Activated CD8-positive, alpha-beta T cell treated with anti-CD3 and anti-CD28 coated beads, Interleukin-2, amount 10 ng/mL, durations not matched to agents 7 days and 5 days (primary cell): ENCODE measurements around the gene CDKAL1. TPM values are rescaled to one million over a fixed set of nuclear protein-coding genes. Genes with fewer than 3 reads are reported as not detected.

Source experiments
- ATAC-seq: fragments of 150-1000 bp; cut with Tn5 transposase; one replicate; pipeline ENCODE4 v1.10.0; 2021; ENCODE audit warnings: moderate library complexity
- CTCF ChIA-PET: fragments of 350-600 bp; sonication (Branson Sonifier 250); formaldehyde crosslinking; loops from one replicate; lab custom pipeline; 2021; ENCODE audit warnings: antibody characterized with exemption; lab: Charles Lee
- POLR2A ChIA-PET: fragments of 350-600 bp; sonication (Branson Sonifier 250); formaldehyde crosslinking; loops from one replicate; lab custom pipeline; 2021; ENCODE audit warnings: antibody characterized with exemption; lab: Charles Lee
- DNase-seq: peaks from one replicate; pipeline ENCODE4 v3.0.0-alpha.2; 2020
- H3K27ac Mint-ChIP-seq: one replicate; pipeline ENCODE4 v1.8.0; 2021; ENCODE audit warnings: mild to moderate bottlenecking, mixed read lengths
- H3K27me3 Mint-ChIP-seq: one replicate; pipeline ENCODE4 v1.8.0; 2021; ENCODE audit warnings: low read depth, mixed read lengths
- H3K36me3 Mint-ChIP-seq: one replicate; pipeline ENCODE4 v1.8.0; 2021; ENCODE audit warnings: low read depth, mixed read lengths
- H3K4me1 Mint-ChIP-seq: one replicate; pipeline ENCODE4 v1.8.0; 2021; ENCODE audit warnings: low read depth, mixed read lengths
- H3K4me3 Mint-ChIP-seq: one replicate; pipeline ENCODE4 v1.8.0; 2021; ENCODE audit warnings: mild to moderate bottlenecking, mixed read lengths
- H3K9me3 Mint-ChIP-seq: one replicate; pipeline ENCODE4 v1.8.0; 2022; ENCODE audit warnings: mixed read lengths; ENCODE audit not compliant: insufficient read depth
- total RNA-seq, 2 experiments: library from RNA; stranded (reverse); gene quantifications; one replicate each; pipeline ENCODE4 v1.2.3, GENCODE V29; 2021

The CDKAL1 gene
- total RNA-seq, 2 experiments from 2014 or later: 24.3 to 25.2 TPM

GRCh38 chr6:20949138-20949537 lies 414.9 kb downstream of the CDKAL1 start:
- H3K4me1 Mint-ChIP-seq: peaks cover 8% of the 10 kb centered on the region
- ATAC-seq: no peak
- CTCF ChIA-PET: no interaction called here

DNA sequence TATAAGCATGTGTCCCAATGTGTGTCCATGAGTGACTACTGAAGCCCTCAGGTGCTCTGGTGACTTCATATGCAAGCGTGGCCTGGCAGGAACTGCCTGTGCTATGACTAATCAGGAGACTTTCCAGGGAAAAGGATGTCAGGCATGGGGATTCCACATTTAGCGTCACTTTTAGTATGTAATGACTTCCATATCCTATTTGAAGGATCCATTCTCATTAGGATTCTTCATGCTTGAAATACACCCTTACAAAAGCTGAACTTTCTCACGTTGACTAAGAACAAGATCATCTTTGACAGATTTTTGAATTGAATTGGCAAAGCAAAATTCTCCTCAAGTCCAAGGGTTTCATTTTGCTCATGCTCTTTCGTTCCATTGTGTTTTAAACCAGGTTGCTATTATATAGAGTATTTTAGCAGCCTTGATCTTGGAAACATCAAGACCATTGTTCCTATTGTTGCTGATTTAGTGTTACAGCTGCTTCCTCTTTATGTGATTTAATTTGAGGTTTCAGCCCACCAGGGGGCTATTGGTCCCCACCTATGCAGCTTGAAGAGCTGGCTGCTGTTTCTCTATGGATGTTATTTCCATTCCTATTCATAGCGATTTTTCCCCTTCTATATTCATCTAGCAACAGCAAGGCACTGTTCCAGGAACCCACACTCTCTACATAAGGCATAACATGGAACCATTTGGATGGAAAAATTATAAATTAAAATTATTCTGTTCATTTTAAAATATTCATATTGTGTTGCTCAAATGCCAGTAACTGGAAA lies 418.6 kb downstream of the CDKAL1 start:
- POLR2A ChIA-PET: interaction anchor here (0.6 kb wide), 1 partner anchor 78 kb away, joined by 3 read pairs; no protein-coding TSS in a partner anchor
- no peaks in the 10 kb centered on the region for H3K27me3 Mint-ChIP-seq
- H3K4me1 Mint-ChIP-seq: no peaks in the 10 kb centered on the region
- no peak overlapping the region for H3K4me3 Mint-ChIP-seq
- peaks cover 11% of the 10 kb centered on the region for H3K36me3 Mint-ChIP-seq
- DNase-seq: no peak
- H3K9me3 Mint-ChIP-seq: no peaks in the 10 kb centered on the region
- no peak for ATAC-seq
- no peak overlapping the region for H3K27ac Mint-ChIP-seq
- CTCF ChIA-PET: no interaction called here

More at GRCh38 chr6:20949138-20949537, 414.9 kb downstream of the CDKAL1 start:
- POLR2A ChIA-PET: no interaction called here
- Mint-ChIP-seq H3K9me3 (peaks cover 1% of the 10 kb centered on the region), H3K36me3 (peaks cover 2% of the 10 kb centered on the region), H3K4me3 (no peak overlapping the region), H3K27me3 (no peaks in the 10 kb centered on the region), H3K27ac (no peak overlapping the region)
- DNase-seq: no peak

DNA sequence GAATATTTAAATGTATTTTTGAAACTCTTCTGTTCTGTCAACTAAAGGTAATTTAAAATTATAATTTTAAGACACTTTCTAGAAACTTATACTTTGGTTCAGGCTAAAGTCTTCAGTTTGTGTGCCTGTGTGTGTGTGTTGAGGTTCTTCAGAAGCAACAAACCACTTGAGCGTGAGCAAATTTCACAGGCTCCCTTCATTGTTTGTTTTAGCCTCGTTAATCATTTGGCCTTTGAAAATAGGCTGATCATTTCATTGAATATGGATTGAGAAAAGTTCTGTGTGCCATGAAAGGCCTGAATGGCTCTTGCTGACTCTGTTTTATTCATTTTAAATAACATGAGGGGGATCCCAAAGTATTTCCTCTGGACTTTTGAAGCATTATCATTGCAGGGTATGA lies 420.1 kb downstream of the CDKAL1 start:
- H3K36me3 Mint-ChIP-seq: peaks cover 11% of the 10 kb centered on the region
- H3K27me3 Mint-ChIP-seq: no peaks in the 10 kb centered on the region
- ChIA-PET CTCF (no interaction called here), POLR2A (no interaction called here)
- H3K27ac Mint-ChIP-seq: no peak overlapping the region
- no peak overlapping the region for H3K4me3 Mint-ChIP-seq
- DNase-seq (no peak), ATAC-seq (no peak)
- no peaks in the 10 kb centered on the region for H3K4me1 Mint-ChIP-seq
- H3K9me3 Mint-ChIP-seq: no peaks in the 10 kb centered on the region

GRCh38 chr6:20955131-20955530 lies 420.9 kb downstream of the CDKAL1 start:
- POLR2A ChIA-PET: no interaction called here
- DNase-seq (no peak), ATAC-seq (no peak)
- Mint-ChIP-seq H3K9me3 (no peaks in the 10 kb centered on the region), H3K4me1 (no peaks in the 10 kb centered on the region), H3K4me3 (no peak overlapping the region), H3K27ac (no peak overlapping the region), H3K27me3 (no peaks in the 10 kb centered on the region), H3K36me3 (peaks cover 9% of the 10 kb centered on the region)
- CTCF ChIA-PET: no interaction called here

DNA sequence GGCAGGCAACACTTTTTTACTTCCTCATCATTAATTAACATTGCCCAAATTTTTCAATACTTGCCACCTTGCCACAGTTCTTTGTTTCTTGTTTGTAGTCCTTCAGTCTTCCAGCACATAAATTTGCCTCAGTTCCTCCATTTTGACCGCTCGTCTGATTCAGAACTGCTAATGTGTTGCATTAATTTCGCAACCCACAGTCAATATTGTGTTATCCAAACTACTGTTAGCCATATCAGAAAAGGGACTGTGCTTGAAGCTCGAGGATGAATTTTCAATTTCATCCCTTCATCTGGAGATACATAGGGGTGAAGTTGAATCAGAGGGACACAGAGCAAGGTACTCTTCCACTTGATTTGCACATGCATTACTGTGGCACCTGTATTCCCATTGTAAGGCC lies 421.5 kb downstream of the CDKAL1 start:
- DNase-seq (no peak), ATAC-seq (no peak)
- ChIA-PET POLR2A (no interaction called here), CTCF (no interaction called here)
- H3K27ac Mint-ChIP-seq: no peak overlapping the region
- no peak overlapping the region for H3K4me3 Mint-ChIP-seq
- H3K9me3 Mint-ChIP-seq: no peaks in the 10 kb centered on the region
- H3K27me3 Mint-ChIP-seq: no peaks in the 10 kb centered on the region
- H3K4me1 Mint-ChIP-seq: no peaks in the 10 kb centered on the region
- peaks cover 9% of the 10 kb centered on the region for H3K36me3 Mint-ChIP-seq

GRCh38 chr6:20960067-20960466 lies 425.8 kb downstream of the CDKAL1 start:
- ATAC-seq: no peak
- Mint-ChIP-seq H3K27me3 (no peaks in the 10 kb centered on the region), H3K4me1 (no peaks in the 10 kb centered on the region), H3K9me3 (no peaks in the 10 kb centered on the region), H3K27ac (no peak overlapping the region), H3K36me3 (peaks cover 17% of the 10 kb centered on the region), H3K4me3 (no peak overlapping the region)
- ChIA-PET POLR2A (no interaction called here), CTCF (no interaction called here)
- DNase-seq: no peak

GRCh38 chr6:20965276-20965675 lies 431.0 kb downstream of the CDKAL1 start:
- CTCF ChIA-PET: interaction anchor here (0.9 to 1.1 kb wide), 2 partner anchors 13 to 839 kb away, joined by 3 read pairs; no protein-coding TSS in a partner anchor
- POLR2A ChIA-PET: no interaction called here

GRCh38 chr6:20965915-20966314 lies 431.7 kb downstream of the CDKAL1 start:
- ChIA-PET POLR2A (no interaction called here), CTCF (interaction anchor here (0.9 kb wide), 1 partner anchor 839 kb away, joined by 3 read pairs; no protein-coding TSS in a partner anchor)
- H3K27ac Mint-ChIP-seq: no peak overlapping the region
- H3K4me1 Mint-ChIP-seq: no peaks in the 10 kb centered on the region
- peaks cover 10% of the 10 kb centered on the region for H3K9me3 Mint-ChIP-seq
- H3K36me3 Mint-ChIP-seq: peaks cover 23% of the 10 kb centered on the region
- ATAC-seq (no peak), DNase-seq (no peak)
- H3K27me3 Mint-ChIP-seq: no peaks in the 10 kb centered on the region
- no peak overlapping the region for H3K4me3 Mint-ChIP-seq

More at GRCh38 chr6:20965276-20965675, 431.0 kb downstream of the CDKAL1 start:
- DNase-seq (no peak), ATAC-seq (no peak)
- Mint-ChIP-seq H3K27ac (no peak overlapping the region), H3K9me3 (peaks cover 10% of the 10 kb centered on the region), H3K36me3 (peaks cover 23% of the 10 kb centered on the region), H3K4me1 (no peaks in the 10 kb centered on the region), H3K27me3 (no peaks in the 10 kb centered on the region), H3K4me3 (no peak overlapping the region)

- H3K36me3 Mint-ChIP-seq: peaks cover 15% of the 10 kb centered on the region
- no peaks in the 10 kb centered on the region for H3K4me1 Mint-ChIP-seq
- ATAC-seq (no peak), DNase-seq (no peak)
- CTCF ChIA-PET: interaction anchor here (1.4 kb wide), 1 partner anchor 9 kb away, joined by 4 read pairs; no protein-coding TSS in a partner anchor
- H3K27ac Mint-ChIP-seq: no peak overlapping the region
- no peaks in the 10 kb centered on the region for H3K27me3 Mint-ChIP-seq
- peaks cover 10% of the 10 kb centered on the region for H3K9me3 Mint-ChIP-seq
- H3K4me3 Mint-ChIP-seq: no peak overlapping the region
- POLR2A ChIA-PET: interaction anchor here (0.6 kb wide), 1 partner anchor 255 kb away, joined by 3 read pairs; no protein-coding TSS in a partner anchor
Measured at GRCh38 chr6:20969551-20969950, 435.3 kb downstream of the CDKAL1 start.

- ATAC-seq: no peak
- Mint-ChIP-seq H3K4me1 (peaks cover 3% of the 10 kb centered on the region), H3K4me3 (no peak overlapping the region), H3K27ac (no peak overlapping the region), H3K9me3 (peaks cover 4% of the 10 kb centered on the region), H3K36me3 (no peaks in the 10 kb centered on the region), H3K27me3 (no peaks in the 10 kb centered on the region)
- ChIA-PET POLR2A (no interaction called here), CTCF (interaction anchor here (0.7 kb wide), 1 partner anchor 28 kb away, joined by 3 read pairs; no protein-coding TSS in a partner anchor)
- no peak for DNase-seq
Measured at GRCh38 chr6:20976391-20976918, 442.2 kb downstream of the CDKAL1 start.

GRCh38 chr6:20978151-20978614 lies 443.9 kb downstream of the CDKAL1 start:
- ChIA-PET POLR2A (no interaction called here), CTCF (interaction anchor here (1.0 kb wide), 2 partner anchors 8 to 13 kb away, joined by 3 to 4 read pairs; no protein-coding TSS in a partner anchor)
- H3K36me3 Mint-ChIP-seq: no peaks in the 10 kb centered on the region
- peaks cover 3% of the 10 kb centered on the region for H3K4me1 Mint-ChIP-seq
- peaks cover 4% of the 10 kb centered on the region for H3K9me3 Mint-ChIP-seq
- H3K27ac Mint-ChIP-seq: no peak overlapping the region
- no peaks in the 10 kb centered on the region for H3K27me3 Mint-ChIP-seq
- DNase-seq (no peak), ATAC-seq (no peak)
- H3K4me3 Mint-ChIP-seq: no peak overlapping the region

DNA sequence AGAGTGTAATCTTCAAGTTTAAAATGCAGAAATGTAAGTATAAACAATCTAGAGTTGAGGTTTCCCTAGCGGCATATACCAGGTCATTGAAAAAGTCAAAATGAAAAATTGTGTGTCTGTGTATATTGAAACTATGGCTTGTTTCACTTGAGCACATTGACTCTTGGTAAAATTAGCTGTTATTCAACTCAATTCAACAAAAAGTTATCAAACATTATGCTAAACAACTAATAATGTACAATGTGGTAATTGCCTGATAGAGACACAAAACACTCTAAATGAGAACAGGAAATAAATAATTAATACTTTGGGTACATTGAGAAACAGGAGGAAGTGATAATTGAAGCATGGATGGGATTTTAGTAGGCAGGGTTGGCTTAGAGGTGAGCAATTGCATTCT lies 444.8 kb downstream of the CDKAL1 start:
- no peak for DNase-seq
- CTCF ChIA-PET: interaction anchor here (1.0 kb wide), 2 partner anchors 9 to 14 kb away, joined by 3 to 4 read pairs; no protein-coding TSS in a partner anchor
- peaks cover 5% of the 10 kb centered on the region for H3K36me3 Mint-ChIP-seq
- POLR2A ChIA-PET: no interaction called here
- H3K4me1 Mint-ChIP-seq: peaks cover 3% of the 10 kb centered on the region
- ATAC-seq: no peak
- H3K27ac Mint-ChIP-seq: no peak overlapping the region
- H3K4me3 Mint-ChIP-seq: no peak overlapping the region
- H3K9me3 Mint-ChIP-seq: peaks cover 8% of the 10 kb centered on the region
- H3K27me3 Mint-ChIP-seq: no peaks in the 10 kb centered on the region
